ENCODE results near the gene TNNI3K. TPM values are rescaled to one million over a fixed set of nuclear protein-coding genes. Genes with fewer than 3 reads are reported as not detected.

TNNI3K gene
- total RNA-seq, 1 experiment from 2014 or later: 0.12 TPM

GRCh38 chr1:74571493-74571800 is 336.3 kb downstream of the TNNI3K start:
- no peak for DNase-seq (ENCODE audit: low read depth)

- peak; percentile 37 for DNase-seq (ENCODE audit: low read depth)
Measured at GRCh38 chr1:74571891-74572290, 336.7 kb downstream of the TNNI3K start.

DNA sequence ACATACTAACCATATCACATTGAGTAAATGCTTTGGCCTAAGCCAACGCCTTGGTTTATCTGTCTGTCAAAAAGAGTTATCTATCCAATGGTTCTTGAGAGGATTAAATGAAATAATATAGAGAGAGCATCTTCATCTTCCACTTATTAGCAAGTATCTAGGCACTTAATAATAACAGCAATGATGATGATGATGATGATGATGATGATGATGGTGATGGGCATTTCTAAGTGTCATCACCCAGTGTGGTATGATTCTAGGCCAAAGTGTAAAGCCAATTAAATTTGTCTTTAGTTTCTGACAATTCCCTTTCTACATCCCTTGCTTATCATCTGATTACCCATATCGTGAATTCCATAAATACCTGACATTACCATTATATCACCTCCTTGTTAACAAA is 342.9 kb downstream of the TNNI3K start:
- no peak for DNase-seq (ENCODE audit: low read depth)

GRCh38 chr1:74579425-74579824 is 344.2 kb downstream of the TNNI3K start:
- DNase-seq (ENCODE audit: low read depth): no peak

- no peak for DNase-seq (ENCODE audit: low read depth)
Measured at GRCh38 chr1:74583397-74583796, 348.2 kb downstream of the TNNI3K start.

DNA sequence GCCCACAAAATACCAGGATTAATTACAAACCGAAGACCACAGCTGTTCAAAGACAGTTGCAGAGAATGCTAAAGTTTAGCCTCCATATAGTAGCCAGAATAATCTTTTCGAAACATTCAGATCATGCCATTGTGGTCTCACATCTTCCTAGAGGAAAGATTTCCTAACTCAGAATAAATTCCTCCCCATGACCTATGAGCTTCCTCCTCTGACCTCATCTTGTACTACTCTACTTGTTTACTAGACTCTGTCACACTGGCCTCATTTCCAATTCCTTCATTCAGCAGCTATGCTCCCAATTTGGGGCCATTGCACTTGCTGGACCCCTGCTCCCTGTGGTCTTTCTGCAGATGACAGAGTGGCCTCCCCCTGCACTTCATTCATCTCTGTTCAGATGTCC is 349.0 kb downstream of the TNNI3K start:
- DNase-seq (ENCODE audit: low read depth): peak; percentile 34

- peak; percentile 28 for DNase-seq (ENCODE audit: low read depth)
Measured at GRCh38 chr1:74586253-74586897, 351.2 kb downstream of the TNNI3K start.

- no peak for DNase-seq (ENCODE audit: low read depth)
Measured at GRCh38 chr1:74587888-74588287, 352.7 kb downstream of the TNNI3K start.

- no peak for DNase-seq (ENCODE audit: low read depth)
Measured at GRCh38 chr1:74590288-74590687, 355.1 kb downstream of the TNNI3K start.

- no peak for DNase-seq (ENCODE audit: low read depth)
Measured at GRCh38 chr1:74591949-74592348, 356.8 kb downstream of the TNNI3K start.

GRCh38 chr1:74592580-74593355 is 357.6 kb downstream of the TNNI3K start:
- DNase-seq (ENCODE audit: low read depth): no peak

Other genes with a start within 250 kb of the TNNI3K start
- 2.0 and 2.1 TPM in 2 replicates for gene LRRIQ3, start 37.2 kb upstream of the TNNI3K start, total RNA-seq (2014; rRNA removed; shearing (Covaris generic))
- gene FPGT, start 37.1 kb upstream of the TNNI3K start, total RNA-seq (2014; rRNA removed; shearing (Covaris generic)): 17.8 and 20.4 TPM in 2 replicates

Data from RPMI7951 (cell line).